Measurements from ENCODE around the gene ARCN1.

The ARCN1 gene

DNA sequence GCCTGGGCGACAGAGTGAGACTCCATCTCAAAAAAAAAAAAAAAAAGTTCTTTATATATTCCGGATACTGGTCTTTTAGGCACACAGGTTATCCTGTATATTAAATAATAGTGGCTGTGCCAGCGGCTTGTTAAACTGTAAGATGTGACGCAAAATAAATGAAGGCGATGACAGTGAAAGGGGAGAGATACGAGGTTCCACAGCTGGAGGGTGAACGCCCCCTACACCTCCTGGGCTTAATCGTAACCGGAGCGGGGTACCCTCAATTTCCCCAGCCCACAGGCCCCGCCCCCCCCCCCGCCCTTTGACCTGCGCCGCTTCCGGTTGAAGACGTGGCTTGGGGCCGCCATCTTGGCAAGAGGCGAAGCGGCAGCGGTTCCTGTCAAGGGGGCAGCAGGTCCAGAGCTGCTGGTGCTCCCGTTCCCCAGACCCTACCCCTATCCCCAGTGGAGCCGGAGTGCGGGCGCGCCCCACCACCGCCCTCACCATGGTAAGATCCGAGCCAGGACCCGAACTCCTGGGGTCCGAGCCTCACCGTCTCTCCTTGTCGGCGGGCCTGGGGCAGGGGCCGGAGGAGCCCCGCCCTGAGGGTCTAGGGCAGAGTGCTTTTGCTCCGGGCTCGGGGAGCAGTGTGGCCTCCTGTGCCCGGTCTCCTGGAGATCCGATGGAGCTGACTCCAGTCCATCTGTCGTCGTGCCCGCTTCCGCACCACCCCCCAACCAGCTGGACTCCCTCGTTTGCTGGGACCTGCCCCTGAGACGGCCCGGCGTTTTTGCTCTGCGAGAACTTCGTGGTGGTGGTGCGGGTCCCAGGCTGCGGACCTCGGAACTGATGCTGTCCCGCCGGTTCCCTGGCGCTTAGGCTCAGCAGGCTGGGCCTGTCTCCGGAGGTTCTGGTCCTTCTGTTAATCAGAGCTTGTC lies at the start of gene ARCN1:
ARCN1 (plus strand) TSS at position 349 of the 920 bp plus-strand sequence; CDS start at position 488, 139 bp downstream.
- H3K9me3 Mint-ChIP-seq = no peaks in the 10 kb centered on the region
- peak within 1 kb of the TSS; percentile 99 for H3K4me3 Mint-ChIP-seq
- peaks cover 47% of the 10 kb centered on the region for H3K4me1 Mint-ChIP-seq
- H3K27ac Mint-ChIP-seq = peak within 1 kb of the TSS; percentile 96
- H3K27me3 Mint-ChIP-seq = no peaks in the 10 kb centered on the region
- DNase-seq = peak; percentile 84
- CTCF ChIA-PET = interaction anchor here (1.0 to 1.3 kb wide), 3 partner anchors 20 to 40 kb away, joined by 3 read pairs; no protein-coding TSS in a partner anchor
- peaks cover 24% of the 10 kb centered on the region for H3K36me3 Mint-ChIP-seq

DNA sequence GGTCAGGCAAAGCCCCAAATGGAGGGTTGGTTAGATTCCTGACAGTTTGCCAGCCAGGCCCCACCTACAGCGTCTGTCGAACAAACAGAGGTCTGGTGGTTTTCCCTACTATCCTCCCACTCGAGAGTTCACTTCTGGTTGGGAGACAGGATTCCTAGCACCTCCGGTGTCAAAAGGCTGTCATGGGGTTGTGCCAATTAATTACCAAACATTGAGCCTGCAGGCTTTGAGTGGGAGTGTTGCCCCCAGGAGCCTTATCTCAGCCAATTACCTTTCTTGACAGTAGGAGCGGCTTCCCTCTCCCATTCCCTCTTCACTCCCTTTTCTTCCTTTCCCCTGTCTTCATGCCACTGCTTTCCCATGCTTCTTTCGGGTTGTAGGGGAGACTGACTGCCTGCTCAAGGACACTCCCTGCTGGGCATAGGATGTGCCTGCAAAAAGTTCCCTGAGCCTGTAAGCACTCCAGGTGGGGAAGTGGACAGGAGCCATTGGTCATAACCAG lies 49.6 kb upstream of the ARCN1 start:
- Mint-ChIP-seq H3K4me3 (no peak overlapping the region), H3K27ac (no peak overlapping the region), H3K27me3 (no peaks in the 10 kb centered on the region), H3K36me3 (peaks cover 48% of the 10 kb centered on the region), H3K4me1 (peaks cover 4% of the 10 kb centered on the region), H3K9me3 (no peaks in the 10 kb centered on the region)
- no peak for DNase-seq
- CTCF ChIA-PET = no interaction called here

DNA sequence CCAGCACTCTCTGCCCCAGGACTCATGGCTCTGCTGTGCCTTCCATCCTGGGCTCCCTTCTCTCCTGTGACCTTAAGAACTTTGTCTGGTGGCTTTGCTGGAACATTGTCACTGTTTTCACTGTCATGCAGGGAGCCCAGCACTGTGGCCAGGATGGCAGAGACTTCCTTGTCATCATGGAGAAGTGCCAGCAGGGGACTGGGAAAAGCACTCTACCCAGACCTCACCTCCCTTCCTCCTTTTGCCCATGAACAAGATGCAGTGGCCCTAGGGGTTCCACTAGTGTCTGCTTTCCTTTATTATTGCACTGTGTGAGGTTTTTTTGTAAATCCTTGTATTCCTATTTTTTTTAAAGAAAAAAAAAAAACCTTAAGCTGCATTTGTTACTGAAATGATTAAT lies 47.9 kb upstream of the ARCN1 start:
- no peak for DNase-seq
- H3K4me3 Mint-ChIP-seq = no peak overlapping the region
- H3K27me3 Mint-ChIP-seq = no peaks in the 10 kb centered on the region
- no peak overlapping the region for H3K27ac Mint-ChIP-seq
- peaks cover 10% of the 10 kb centered on the region for H3K4me1 Mint-ChIP-seq
- CTCF ChIA-PET = interaction anchor here (1.1 to 1.3 kb wide), 2 partner anchors 34 to 352 kb away, joined by 3 read pairs; no protein-coding TSS in a partner anchor
- H3K36me3 Mint-ChIP-seq = peaks cover 51% of the 10 kb centered on the region
- no peaks in the 10 kb centered on the region for H3K9me3 Mint-ChIP-seq

DNA sequence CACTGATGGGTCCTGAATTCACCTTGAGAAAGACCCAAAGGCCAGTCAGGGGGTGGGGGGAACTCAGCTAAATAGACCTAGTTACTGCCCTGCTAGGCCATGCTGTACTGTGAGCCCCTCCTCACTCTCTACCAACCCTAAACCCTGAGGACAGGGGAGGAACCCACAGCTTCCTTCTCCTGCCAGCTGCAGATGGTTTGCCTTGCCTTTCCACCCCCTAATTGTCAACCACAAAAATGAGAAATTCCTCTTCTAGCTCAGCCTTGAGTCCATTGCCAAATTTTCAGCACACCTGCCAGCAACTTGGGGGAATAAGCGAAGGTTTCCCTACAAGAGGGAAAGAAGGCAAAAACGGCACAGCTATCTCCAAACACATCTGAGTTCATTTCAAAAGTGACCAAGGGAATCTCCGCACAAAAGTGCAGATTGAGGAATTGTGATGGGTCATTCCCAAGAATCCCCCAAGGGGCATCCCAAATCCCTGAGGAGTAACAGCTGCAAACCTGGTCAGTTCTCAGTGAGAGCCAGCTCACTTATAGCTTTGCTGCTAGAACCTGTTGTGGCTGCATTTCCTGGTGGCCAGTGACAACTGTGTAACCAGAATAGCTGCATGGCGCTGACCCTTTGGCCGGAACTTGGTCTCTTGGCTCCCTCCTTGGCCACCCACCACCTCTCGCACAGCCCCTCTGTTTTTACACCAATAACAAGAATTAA lies 47.3 kb upstream of the ARCN1 start:
- CTCF ChIA-PET = interaction anchor here (1.1 to 1.3 kb wide), 2 partner anchors 35 to 353 kb away, joined by 3 read pairs; no protein-coding TSS in a partner anchor
- Mint-ChIP-seq H3K27me3 (no peaks in the 10 kb centered on the region), H3K9me3 (no peaks in the 10 kb centered on the region), H3K36me3 (peaks cover 46% of the 10 kb centered on the region), H3K4me3 (no peak overlapping the region), H3K27ac (no peak overlapping the region), H3K4me1 (peaks cover 16% of the 10 kb centered on the region)
- no peak for DNase-seq

DNA sequence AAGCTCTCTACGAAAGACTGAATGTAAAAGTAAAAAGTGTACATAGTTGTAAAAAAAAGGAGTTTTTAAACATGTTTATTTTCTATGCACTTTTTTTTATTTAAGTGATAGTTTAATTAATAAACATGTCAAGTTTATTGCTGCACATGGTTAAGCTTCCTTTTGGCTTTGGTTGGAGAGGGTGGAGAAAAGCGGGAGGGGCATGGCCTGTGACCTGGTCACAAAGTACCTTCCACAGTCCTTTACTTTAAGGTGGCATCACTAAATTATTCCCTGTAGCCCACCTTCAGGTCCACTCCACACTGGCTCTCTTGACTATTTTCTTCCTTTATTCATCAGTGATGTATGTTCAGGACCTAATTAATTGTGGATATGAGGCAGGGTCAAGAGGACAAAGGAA lies 45.5 kb upstream of the ARCN1 start:
- peaks cover 25% of the 10 kb centered on the region for H3K4me1 Mint-ChIP-seq
- DNase-seq = no peak
- no peak overlapping the region for H3K4me3 Mint-ChIP-seq
- H3K27ac Mint-ChIP-seq = no peak overlapping the region
- no peaks in the 10 kb centered on the region for H3K9me3 Mint-ChIP-seq
- CTCF ChIA-PET = interaction anchor here (1.1 kb wide), 1 partner anchor 44 kb away, joined by 3 read pairs; no protein-coding TSS in a partner anchor
- peaks cover 28% of the 10 kb centered on the region for H3K36me3 Mint-ChIP-seq
- no peaks in the 10 kb centered on the region for H3K27me3 Mint-ChIP-seq

DNA sequence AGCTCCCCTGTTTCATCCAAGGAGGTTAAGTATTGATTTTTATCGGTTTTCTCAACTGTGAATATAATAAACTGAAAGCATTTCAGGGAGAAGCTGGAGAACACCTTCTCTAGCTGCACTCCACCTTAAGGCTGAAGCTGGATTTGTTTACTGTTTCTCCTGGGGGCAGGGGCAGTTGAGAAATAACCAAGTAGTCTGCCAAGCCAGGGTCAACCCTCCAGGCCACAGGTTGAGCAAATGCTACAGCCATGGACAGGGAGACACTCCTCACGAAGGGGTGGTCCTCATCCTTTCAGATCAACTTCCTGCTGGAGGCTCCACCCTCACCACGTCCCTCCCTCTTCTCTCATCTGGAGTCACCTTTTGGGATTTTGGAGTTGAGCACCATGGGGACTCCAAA lies 45.1 kb upstream of the ARCN1 start, which contains the start of gene TTC36:
TTC36 (plus strand) TSS at position 366 of the 400 bp plus-strand sequence; CDS start at position 387, 21 bp downstream.
- Mint-ChIP-seq H3K4me3 (no peak within 1 kb of the TSS), H3K4me1 (peaks cover 27% of the 10 kb centered on the region), H3K36me3 (peaks cover 24% of the 10 kb centered on the region), H3K27me3 (no peaks in the 10 kb centered on the region), H3K9me3 (no peaks in the 10 kb centered on the region), H3K27ac (peak within 1 kb of the TSS; percentile 60)
- CTCF ChIA-PET = interaction anchor here (1.1 kb wide), 1 partner anchor 44 kb away, joined by 3 read pairs; no protein-coding TSS in a partner anchor
- DNase-seq = no peak

DNA sequence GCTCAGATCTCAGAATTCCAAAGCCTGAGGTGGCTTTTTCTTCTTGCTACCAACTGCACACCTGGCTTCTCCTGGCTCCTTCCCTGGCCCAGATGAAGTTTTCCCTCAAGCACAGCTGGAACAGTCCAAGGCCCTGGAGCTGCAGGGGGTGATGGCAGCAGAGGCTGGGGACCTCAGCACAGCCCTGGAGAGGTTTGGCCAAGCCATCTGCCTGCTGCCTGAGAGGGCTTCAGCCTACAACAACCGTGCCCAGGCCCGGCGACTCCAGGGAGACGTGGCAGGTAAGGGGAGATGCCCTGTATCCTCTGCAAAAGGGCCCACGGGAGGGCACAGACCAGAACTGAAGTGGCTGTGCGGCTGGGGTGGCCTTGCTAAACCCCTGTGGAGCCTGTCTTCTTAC lies 43.7 kb upstream of the ARCN1 start:
- Mint-ChIP-seq H3K27ac (no peak overlapping the region), H3K36me3 (peaks cover 19% of the 10 kb centered on the region), H3K27me3 (no peaks in the 10 kb centered on the region), H3K4me3 (no peak overlapping the region), H3K9me3 (no peaks in the 10 kb centered on the region), H3K4me1 (peaks cover 27% of the 10 kb centered on the region)
- DNase-seq = no peak
- CTCF ChIA-PET = no interaction called here

DNA sequence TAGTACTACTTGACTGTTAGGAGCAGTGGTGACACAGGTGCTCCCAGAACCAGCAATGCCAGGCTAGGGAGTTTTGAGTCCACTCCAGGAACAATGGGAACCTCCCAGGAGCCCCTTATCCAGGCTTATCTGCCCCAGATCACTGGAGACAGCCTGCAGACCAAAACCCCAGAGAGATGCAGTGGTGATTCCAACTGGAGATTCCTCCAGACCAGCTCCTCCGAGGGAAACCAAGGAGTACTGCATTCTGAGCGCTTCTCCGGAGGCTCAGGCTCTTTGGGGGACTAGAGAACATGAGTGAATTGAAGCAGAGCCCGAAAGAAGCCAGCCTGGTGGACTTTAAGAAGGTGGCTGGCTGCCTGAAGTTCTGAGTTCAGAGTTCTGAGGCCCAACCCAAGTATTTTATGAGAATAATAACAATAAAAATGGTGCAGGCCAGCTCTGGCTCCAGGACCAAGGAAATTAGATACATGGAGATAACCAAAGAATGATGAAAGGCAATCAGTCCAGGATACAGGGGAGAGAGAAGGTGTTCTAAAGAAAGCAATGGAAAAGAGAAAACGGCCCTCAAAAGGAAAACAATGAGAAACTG lies 42.5 kb upstream of the ARCN1 start:
- DNase-seq = no peak
- Mint-ChIP-seq H3K36me3 (peaks cover 14% of the 10 kb centered on the region), H3K27ac (peak overlapping the region; percentile 75), H3K4me3 (peak overlapping the region; percentile 92), H3K4me1 (peaks cover 27% of the 10 kb centered on the region), H3K27me3 (no peaks in the 10 kb centered on the region), H3K9me3 (no peaks in the 10 kb centered on the region)
- CTCF ChIA-PET = no interaction called here

DNA sequence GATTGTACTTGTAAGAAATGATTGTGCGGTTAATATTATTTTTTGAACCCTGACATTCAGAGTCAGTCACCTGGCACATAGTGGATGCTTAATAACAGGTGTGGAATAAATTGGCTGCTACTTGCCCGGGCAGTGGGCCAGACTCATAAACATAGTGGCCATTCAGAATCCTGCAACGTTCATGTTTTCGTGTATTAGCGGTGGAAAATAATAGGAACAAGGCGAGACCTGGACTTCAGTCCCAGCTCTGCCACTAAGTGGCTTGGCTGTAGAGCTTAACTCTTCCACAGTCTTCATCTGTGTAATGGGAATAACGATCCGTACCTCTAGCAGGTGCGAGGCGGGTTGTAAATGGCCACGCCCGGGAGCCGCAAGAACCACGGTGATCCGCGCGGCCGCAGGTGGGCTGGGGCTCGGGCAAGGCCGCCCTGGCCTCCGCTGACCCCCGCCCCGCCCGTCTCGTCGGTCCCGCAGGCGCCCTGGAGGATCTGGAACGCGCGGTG lies 42.0 kb upstream of the ARCN1 start:
- H3K36me3 Mint-ChIP-seq = peaks cover 9% of the 10 kb centered on the region
- peak overlapping the region; percentile 92 for H3K4me3 Mint-ChIP-seq
- no peaks in the 10 kb centered on the region for H3K9me3 Mint-ChIP-seq
- H3K27me3 Mint-ChIP-seq = no peaks in the 10 kb centered on the region
- H3K4me1 Mint-ChIP-seq = peaks cover 27% of the 10 kb centered on the region
- peak overlapping the region; percentile 75 for H3K27ac Mint-ChIP-seq
- DNase-seq = no peak
- CTCF ChIA-PET = no interaction called here

DNA sequence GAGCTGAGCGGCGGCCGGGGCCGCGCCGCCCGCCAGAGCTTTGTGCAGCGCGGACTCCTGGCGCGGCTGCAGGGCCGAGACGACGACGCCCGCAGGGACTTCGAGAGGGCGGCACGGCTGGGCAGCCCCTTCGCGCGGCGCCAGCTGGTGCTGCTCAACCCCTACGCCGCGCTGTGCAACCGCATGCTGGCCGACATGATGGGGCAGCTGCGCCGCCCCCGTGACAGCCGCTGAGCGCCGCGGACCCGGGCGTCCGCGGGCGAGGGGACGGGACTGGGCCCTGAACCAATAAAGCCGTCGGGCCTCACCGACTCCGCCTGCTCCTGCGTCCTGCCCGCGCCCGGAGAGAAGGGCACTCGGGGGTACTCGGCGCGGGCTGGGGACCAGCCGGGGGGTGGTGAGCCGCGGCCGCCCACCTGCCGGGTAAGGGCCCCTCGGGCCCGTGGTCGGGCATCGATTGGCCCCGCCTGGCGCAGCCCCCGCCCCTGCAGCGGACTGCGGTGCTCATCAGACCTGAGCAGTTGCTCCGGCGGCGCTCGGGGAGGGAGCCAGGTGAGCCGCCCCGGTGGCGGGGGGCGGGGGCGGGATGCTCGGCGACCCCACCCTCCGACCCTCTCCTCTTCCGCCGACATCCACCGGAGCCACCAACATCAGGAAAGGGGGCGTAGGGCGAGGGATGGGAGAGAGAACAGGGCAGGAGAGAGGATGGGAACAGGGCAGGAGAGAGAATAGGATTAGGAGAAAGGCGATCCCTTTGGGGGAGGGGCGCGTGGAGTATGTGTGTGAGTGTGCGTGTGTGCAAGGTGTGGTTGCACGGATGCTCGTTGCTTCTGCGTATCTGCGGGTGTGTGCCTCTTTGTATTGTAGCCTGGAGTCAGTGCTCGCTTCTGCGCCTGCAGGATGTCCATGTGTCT lies 41.3 kb upstream of the ARCN1 start, which contains the start of gene TMEM25:
TMEM25 (plus strand) TSS at position 510 of the 914 bp plus-strand sequence. CDS start 610 bp downstream, outside the sequence.
- peaks cover 27% of the 10 kb centered on the region for H3K4me1 Mint-ChIP-seq
- peak within 1 kb of the TSS; percentile 92 for H3K4me3 Mint-ChIP-seq
- CTCF ChIA-PET = no interaction called here
- H3K36me3 Mint-ChIP-seq = peaks cover 8% of the 10 kb centered on the region
- DNase-seq = peak; percentile 84
- no peaks in the 10 kb centered on the region for H3K27me3 Mint-ChIP-seq
- no peaks in the 10 kb centered on the region for H3K9me3 Mint-ChIP-seq
- peak within 1 kb of the TSS; percentile 87 for H3K27ac Mint-ChIP-seq

DNA sequence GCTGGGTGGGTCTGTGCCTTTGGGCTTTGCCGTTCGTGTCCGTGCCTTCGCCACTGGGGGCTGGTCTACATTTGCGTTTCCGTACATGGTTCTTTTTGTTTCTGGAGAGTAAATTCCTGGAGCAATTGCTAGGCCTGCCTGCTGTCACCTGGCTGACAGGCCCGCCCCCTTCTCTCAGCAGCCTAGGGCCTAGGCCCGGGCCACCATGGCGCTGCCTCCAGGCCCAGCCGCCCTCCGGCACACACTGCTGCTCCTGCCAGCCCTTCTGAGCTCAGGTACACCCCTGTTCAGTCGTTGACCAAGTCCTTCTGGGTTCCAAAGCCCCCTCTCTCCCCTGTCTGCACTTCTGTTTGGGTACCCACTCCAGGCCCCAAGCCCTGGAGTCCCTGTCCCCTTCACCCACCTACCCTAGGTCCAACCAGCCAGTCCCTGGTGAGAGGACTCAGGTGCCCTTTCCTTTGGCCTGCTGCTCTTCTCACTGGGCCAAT lies 40.6 kb upstream of the ARCN1 start:
- CTCF ChIA-PET = no interaction called here
- peaks cover 8% of the 10 kb centered on the region for H3K36me3 Mint-ChIP-seq
- no peaks in the 10 kb centered on the region for H3K27me3 Mint-ChIP-seq
- peaks cover 27% of the 10 kb centered on the region for H3K4me1 Mint-ChIP-seq
- peak overlapping the region; percentile 87 for H3K27ac Mint-ChIP-seq
- no peak for DNase-seq
- H3K9me3 Mint-ChIP-seq = no peaks in the 10 kb centered on the region
- H3K4me3 Mint-ChIP-seq = peak overlapping the region; percentile 92

DNA sequence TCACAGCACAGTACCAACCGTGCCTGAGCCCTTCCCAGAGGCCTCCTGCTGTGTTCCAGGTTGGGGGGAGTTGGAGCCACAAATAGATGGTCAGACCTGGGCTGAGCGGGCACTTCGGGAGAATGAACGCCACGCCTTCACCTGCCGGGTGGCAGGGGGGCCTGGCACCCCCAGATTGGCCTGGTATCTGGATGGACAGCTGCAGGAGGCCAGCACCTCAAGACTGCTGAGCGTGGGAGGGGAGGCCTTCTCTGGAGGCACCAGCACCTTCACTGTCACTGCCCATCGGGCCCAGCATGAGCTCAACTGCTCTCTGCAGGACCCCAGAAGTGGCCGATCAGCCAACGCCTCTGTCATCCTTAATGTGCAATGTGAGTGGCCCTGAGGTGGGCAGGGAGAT lies 40.1 kb upstream of the ARCN1 start:
- H3K27me3 Mint-ChIP-seq = no peaks in the 10 kb centered on the region
- CTCF ChIA-PET = no interaction called here
- H3K36me3 Mint-ChIP-seq = peaks cover 8% of the 10 kb centered on the region
- peak overlapping the region; percentile 19 for H3K27ac Mint-ChIP-seq
- H3K9me3 Mint-ChIP-seq = no peaks in the 10 kb centered on the region
- peaks cover 23% of the 10 kb centered on the region for H3K4me1 Mint-ChIP-seq
- DNase-seq = no peak
- peak overlapping the region; percentile 92 for H3K4me3 Mint-ChIP-seq
